Brain microvascular endothelial cell (primary cell): ENCODE data around the gene STEAP3.

Experiments
- DNase-seq: peaks from one replicate; pipeline ENCODE4 v3.0.0-alpha.2; 2020
- H3K27ac ChIP-seq: fragments of 250-450 bp; sonication (Bioruptor Pico); 2 replicates; pipeline ENCODE4 v1.5.1; 2020; ENCODE audit warnings: mild to moderate bottlenecking, moderate library complexity
- H3K27me3 ChIP-seq: fragments of 250-450 bp; sonication (Bioruptor Pico); replicated peaks from 2 replicates; pipeline ENCODE4 v1.5.1; 2020; ENCODE audit warnings: mild to moderate bottlenecking
- H3K36me3 ChIP-seq: fragments of 250-450 bp; sonication (Bioruptor Pico); replicated peaks from 2 replicates; pipeline ENCODE4 v1.5.1; 2020; ENCODE audit warnings: mild to moderate bottlenecking
- H3K4me3 ChIP-seq: 2 replicates; pipeline ENCODE4 v1.5.1; 2011; ENCODE audit warnings: low read depth, mild to moderate bottlenecking, control low read depth, low read length, moderate library complexity
- CTCF ChIP-seq: IDR thresholded peaks from 2 replicates; pipeline ENCODE4 v1.5.1; 2011; ENCODE audit warnings: low read depth, mild to moderate bottlenecking, moderate library complexity, low read length, control low read depth, inconsistent platforms; ENCODE audit errors: missing control alignments
- in situ Hi-C: cut with HindIII; loops from 2 replicates; pipeline ENCODE4 v1.10.0; 2017; ENCODE audit warnings: low sequenced_read_pairs, low pct_ligation_motif_present

STEAP3 gene

GRCh38 chr2:119201815-119202214 is 21.8 kb upstream of the STEAP3 start:
- H3K27ac ChIP-seq: no peak overlapping the region
- in situ Hi-C loops: no loop called here
- H3K4me3 ChIP-seq: no peak overlapping the region

GRCh38 chr2:119202610-119203310 is 20.9 kb upstream of the STEAP3 start:
- H3K36me3 ChIP-seq: no peaks in the 10 kb centered on the region
- DNase-seq: no peak
- H3K27me3 ChIP-seq: no peaks in the 10 kb centered on the region
- H3K4me3 ChIP-seq: no peak overlapping the region
- no peak for TF ChIP-seq CTCF
- in situ Hi-C loops: no loop called here
- no peak overlapping the region for H3K27ac ChIP-seq

More at GRCh38 chr2:119201815-119202214, 21.8 kb upstream of the STEAP3 start:
- Histone ChIP-seq H3K36me3 (no peaks in the 10 kb centered on the region), H3K27me3 (no peaks in the 10 kb centered on the region)
- no peak for DNase-seq
- no peak for TF ChIP-seq CTCF

- Histone ChIP-seq H3K27ac (no peak overlapping the region), H3K27me3 (no peaks in the 10 kb centered on the region), H3K36me3 (no peaks in the 10 kb centered on the region), H3K4me3 (no peak overlapping the region)
- no peak for TF ChIP-seq CTCF
- no peak for DNase-seq
- in situ Hi-C loops: no loop called here
Measured at GRCh38 chr2:119204525-119204924, 19.1 kb upstream of the STEAP3 start.

- TF ChIP-seq CTCF: no peak
- no peak overlapping the region for H3K27ac ChIP-seq
- no peak for DNase-seq
- no peak overlapping the region for H3K4me3 ChIP-seq
- in situ Hi-C loops: no loop called here
- no peaks in the 10 kb centered on the region for H3K36me3 ChIP-seq
- H3K27me3 ChIP-seq: peaks cover 3% of the 10 kb centered on the region
Measured at GRCh38 chr2:119205001-119205706, 18.5 kb upstream of the STEAP3 start.

- Histone ChIP-seq H3K27ac (no peak overlapping the region), H3K27me3 (peaks cover 7% of the 10 kb centered on the region), H3K36me3 (no peaks in the 10 kb centered on the region), H3K4me3 (no peak overlapping the region)
- in situ Hi-C loops: no loop called here
- no peak for DNase-seq
- TF ChIP-seq CTCF: no peak
Measured at GRCh38 chr2:119206201-119206600, 17.4 kb upstream of the STEAP3 start.
